Adipocyte (in vitro differentiated cells): ENCODE results near the gene MTMR12.
A peak's percentile ranks its signal among the peaks of the same experiment; 100 is the strongest.

Experiments
- DNase-seq: peaks from one replicate; pipeline ENCODE4 v3.0.0-alpha.2; 2015; ENCODE audit warnings: low read depth
- H3K27me3 ChIP-seq: replicated peaks from 2 replicates; pipeline ENCODE4 v1.7.0; 2013; ENCODE audit warnings: mild to moderate bottlenecking, low read length, moderate library complexity; ENCODE audit not compliant: control insufficient read depth, insufficient read depth
- H3K36me3 ChIP-seq: 2 replicates; pipeline ENCODE4 v1.7.0; 2013; ENCODE audit warnings: low read length, mild to moderate bottlenecking, moderate library complexity; ENCODE audit not compliant: control insufficient read depth, insufficient read depth, severe bottlenecking
- H3K4me1 ChIP-seq: 2 replicates; pipeline ENCODE4 v1.7.0; 2013; ENCODE audit warnings: mild to moderate bottlenecking, low read length, moderate library complexity; ENCODE audit not compliant: control insufficient read depth, insufficient read depth
- H3K4me3 ChIP-seq: 2 replicates; pipeline ENCODE4 v1.7.0; 2013; ENCODE audit warnings: mild to moderate bottlenecking, low read length, moderate library complexity
- H3K9ac ChIP-seq: 2 replicates; pipeline ENCODE4 v1.7.0; 2013; ENCODE audit warnings: mild to moderate bottlenecking, low read length, moderate library complexity
- H3K9me3 ChIP-seq: 2 replicates; pipeline ENCODE4 v1.7.0; 2013; ENCODE audit warnings: mild to moderate bottlenecking, low read length, moderate library complexity; ENCODE audit not compliant: control insufficient read depth

MTMR12 gene

GRCh38 chr5:32273821-32274220 is 38.9 kb downstream of the MTMR12 start:
- Histone ChIP-seq H3K36me3 (peaks cover 49% of the 10 kb centered on the region), H3K27me3 (no peaks in the 10 kb centered on the region), H3K4me1 (peaks cover 36% of the 10 kb centered on the region)

GRCh38 chr5:32272746-32273145 is 40.0 kb downstream of the MTMR12 start:
- H3K36me3 ChIP-seq = peaks cover 60% of the 10 kb centered on the region
- no peak for DNase-seq

More at GRCh38 chr5:32273821-32274220, 38.9 kb downstream of the MTMR12 start:
- H3K9ac ChIP-seq = no peak overlapping the region
- H3K9me3 ChIP-seq = no peaks in the 10 kb centered on the region
- H3K4me3 ChIP-seq = no peak overlapping the region
- DNase-seq = no peak

GRCh38 chr5:32270946-32271345 is 41.8 kb downstream of the MTMR12 start:
- H3K9ac ChIP-seq = no peak overlapping the region
- peaks cover 18% of the 10 kb centered on the region for H3K4me1 ChIP-seq
- no peaks in the 10 kb centered on the region for H3K27me3 ChIP-seq
- H3K4me3 ChIP-seq = no peak overlapping the region
- H3K9me3 ChIP-seq = no peaks in the 10 kb centered on the region
- H3K36me3 ChIP-seq = peaks cover 78% of the 10 kb centered on the region
- DNase-seq = no peak

More at GRCh38 chr5:32272746-32273145, 40.0 kb downstream of the MTMR12 start:
- Histone ChIP-seq H3K9ac (no peak overlapping the region), H3K4me3 (no peak overlapping the region), H3K27me3 (no peaks in the 10 kb centered on the region), H3K9me3 (no peaks in the 10 kb centered on the region), H3K4me1 (peaks cover 27% of the 10 kb centered on the region)

GRCh38 chr5:32270178-32270577 is 42.6 kb downstream of the MTMR12 start:
- no peak overlapping the region for H3K9ac ChIP-seq
- no peak for DNase-seq
- peaks cover 85% of the 10 kb centered on the region for H3K36me3 ChIP-seq
- H3K4me1 ChIP-seq = peaks cover 10% of the 10 kb centered on the region
- no peak overlapping the region for H3K4me3 ChIP-seq
- no peaks in the 10 kb centered on the region for H3K27me3 ChIP-seq
- H3K9me3 ChIP-seq = no peaks in the 10 kb centered on the region

DNA sequence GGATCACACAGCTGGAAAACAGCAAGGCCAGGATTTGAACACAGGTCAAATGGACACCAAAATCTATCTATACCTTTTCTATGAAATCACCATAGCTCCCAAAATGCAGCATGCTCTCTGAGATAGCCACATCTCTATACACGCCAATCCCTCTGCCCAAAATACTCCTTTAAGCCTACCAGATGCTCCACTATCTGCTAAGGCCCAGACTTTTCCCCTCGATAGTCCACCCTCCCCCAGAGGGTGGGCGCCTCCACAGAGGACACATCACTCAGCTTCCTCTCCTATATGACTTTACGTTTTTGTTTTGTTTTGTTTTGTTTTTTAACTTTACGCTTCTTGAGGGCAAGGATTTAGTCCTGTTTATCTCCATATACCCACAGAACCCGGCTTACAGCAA is 46.8 kb downstream of the MTMR12 start:
- Histone ChIP-seq H3K4me3 (no peak overlapping the region), H3K4me1 (peaks cover 12% of the 10 kb centered on the region), H3K9me3 (no peaks in the 10 kb centered on the region), H3K9ac (no peak overlapping the region), H3K36me3 (peaks cover 80% of the 10 kb centered on the region), H3K27me3 (no peaks in the 10 kb centered on the region)
- no peak for DNase-seq

DNA sequence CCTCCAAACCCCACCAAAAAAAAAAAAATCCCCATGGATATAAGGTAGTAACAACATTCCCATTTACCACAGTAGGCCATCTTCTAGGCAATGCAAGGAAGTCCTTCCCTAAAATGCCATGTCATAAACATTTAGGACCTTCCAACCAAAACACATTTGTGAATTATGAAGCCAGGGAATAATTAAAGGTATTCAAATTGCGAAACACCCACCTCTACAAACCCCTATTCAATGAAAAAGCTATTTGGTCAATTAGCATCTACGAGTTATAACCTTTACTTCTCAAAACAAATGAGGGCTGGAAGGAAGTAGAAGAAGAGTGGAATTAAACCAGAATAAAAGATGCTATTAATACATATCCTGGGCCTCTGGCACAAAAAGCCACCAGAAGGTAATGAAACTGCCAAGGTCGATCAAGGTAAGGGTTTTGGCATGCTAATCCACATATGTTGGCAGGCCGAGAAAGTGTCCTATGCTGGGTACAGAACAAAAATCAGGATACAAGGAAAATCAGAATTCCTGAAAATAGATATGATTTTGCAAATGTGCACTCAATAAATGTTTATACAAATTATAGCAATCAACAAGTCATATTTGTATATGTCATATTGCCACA is 47.7 kb downstream of the MTMR12 start:
- Histone ChIP-seq H3K4me3 (no peak overlapping the region), H3K9me3 (no peaks in the 10 kb centered on the region), H3K4me1 (peaks cover 16% of the 10 kb centered on the region), H3K27me3 (no peaks in the 10 kb centered on the region), H3K36me3 (peaks cover 74% of the 10 kb centered on the region), H3K9ac (no peak overlapping the region)
- DNase-seq = no peak

- Histone ChIP-seq H3K9me3 (no peaks in the 10 kb centered on the region), H3K4me3 (no peak overlapping the region), H3K4me1 (peaks cover 28% of the 10 kb centered on the region), H3K36me3 (peaks cover 72% of the 10 kb centered on the region), H3K9ac (no peak overlapping the region), H3K27me3 (no peaks in the 10 kb centered on the region)
- no peak for DNase-seq
These were observed 49.1 kb downstream of the MTMR12 start for GRCh38 chr5:32263684-32264083.

- Histone ChIP-seq H3K4me1 (peaks cover 42% of the 10 kb centered on the region), H3K9ac (no peak overlapping the region), H3K4me3 (no peak overlapping the region), H3K27me3 (no peaks in the 10 kb centered on the region), H3K9me3 (no peaks in the 10 kb centered on the region), H3K36me3 (peaks cover 61% of the 10 kb centered on the region)
- no peak for DNase-seq
These were observed 51.5 kb downstream of the MTMR12 start for GRCh38 chr5:32261198-32261597.

DNA sequence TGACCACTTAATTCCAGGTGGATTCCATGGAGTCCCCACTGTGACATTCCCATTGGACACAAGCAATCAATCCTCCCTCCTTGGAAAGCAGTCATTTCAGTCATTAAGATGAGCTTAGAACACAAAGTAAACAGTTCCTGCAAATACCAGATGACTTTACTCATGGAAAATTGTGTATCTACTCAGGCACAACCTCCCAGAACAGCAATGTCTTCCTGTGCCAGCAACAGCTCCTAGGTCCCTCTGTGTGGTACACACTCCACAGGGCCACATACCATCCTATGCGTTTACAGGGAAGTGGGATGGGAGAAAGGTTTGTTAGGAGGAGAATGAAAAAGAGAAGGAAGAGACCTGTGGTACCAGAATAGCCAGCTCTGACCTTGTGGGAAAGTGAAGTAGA is 53.7 kb downstream of the MTMR12 start:
- Histone ChIP-seq H3K9ac (peak overlapping the region; percentile 21), H3K9me3 (no peaks in the 10 kb centered on the region), H3K27me3 (no peaks in the 10 kb centered on the region), H3K4me3 (no peak overlapping the region), H3K4me1 (peaks cover 64% of the 10 kb centered on the region), H3K36me3 (peaks cover 43% of the 10 kb centered on the region)
- no peak for DNase-seq

GRCh38 chr5:32258424-32258823 is 54.3 kb downstream of the MTMR12 start:
- H3K9ac ChIP-seq = no peak overlapping the region
- no peak for DNase-seq
- no peak overlapping the region for H3K4me3 ChIP-seq
- H3K4me1 ChIP-seq = peaks cover 69% of the 10 kb centered on the region
- H3K27me3 ChIP-seq = no peaks in the 10 kb centered on the region
- H3K9me3 ChIP-seq = no peaks in the 10 kb centered on the region
- H3K36me3 ChIP-seq = peaks cover 42% of the 10 kb centered on the region

GRCh38 chr5:32255540-32255900 is 57.2 kb downstream of the MTMR12 start:
- DNase-seq = no peak
- Histone ChIP-seq H3K9me3 (no peaks in the 10 kb centered on the region), H3K27me3 (no peaks in the 10 kb centered on the region), H3K4me1 (peaks cover 84% of the 10 kb centered on the region), H3K4me3 (peak overlapping the region; percentile 71), H3K36me3 (peaks cover 32% of the 10 kb centered on the region), H3K9ac (peak overlapping the region; percentile 75)
